HG03064 (cell line): ENCODE results near the gene LIN28B.
"Not testable (repeated sequence)": the region's sequence is repeated elsewhere in the genome, so short reads cannot be mapped to it uniquely, and the experiment has no call there.

Experiments
- ATAC-seq: cut with Tn5 transposase; IDR thresholded peaks from one replicate; pipeline ENCODE4 v1.9.1; 2021; ENCODE audit warnings: low read depth; ENCODE audit not compliant: unreplicated experiment

The LIN28B gene

DNA sequence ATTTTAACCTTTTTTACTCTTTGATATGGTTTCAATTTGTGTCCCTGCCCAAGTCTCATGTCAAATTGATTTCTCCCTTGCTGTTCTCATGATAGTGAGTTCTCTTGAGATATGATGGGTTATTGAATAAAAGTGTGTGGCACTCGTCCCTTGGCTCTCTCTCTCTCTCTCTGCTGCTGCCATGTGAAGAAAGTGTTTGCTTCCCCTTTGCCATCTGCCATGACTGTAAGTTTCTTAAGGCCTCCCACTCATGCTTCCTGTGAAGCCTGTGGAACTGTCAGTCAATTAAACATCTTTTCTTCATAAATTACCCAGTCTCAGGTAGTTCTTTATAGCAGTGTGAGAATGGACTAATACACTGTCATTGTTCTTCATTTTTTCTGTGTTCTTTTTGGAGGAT is 48.5 kb downstream of the LIN28B start:
- no peak for ATAC-seq

DNA sequence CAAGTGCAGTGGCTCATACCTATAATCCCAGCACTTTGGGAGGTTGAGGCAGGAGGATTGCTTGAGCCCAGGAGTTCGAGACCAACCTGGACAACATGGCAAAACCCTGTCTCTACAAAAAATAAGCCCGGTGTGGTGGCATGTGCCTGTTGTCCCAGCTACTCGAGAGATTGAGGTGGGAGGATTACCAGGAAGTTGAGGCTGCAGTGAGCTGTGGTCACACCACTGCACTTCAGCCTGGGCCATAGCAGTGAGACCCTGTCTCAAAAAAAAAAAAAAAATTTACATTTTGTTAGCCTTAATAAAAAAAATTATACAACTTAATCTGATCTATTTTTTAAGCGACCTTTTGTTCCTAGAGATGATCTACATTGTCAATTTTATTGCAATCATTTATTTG is 56.6 kb downstream of the LIN28B start:
- ATAC-seq: not testable (repeated sequence)

GRCh38 chr6:105014448-105014847 is 57.5 kb downstream of the LIN28B start:
- ATAC-seq: no peak

GRCh38 chr6:105014954-105015353 is 58.0 kb downstream of the LIN28B start:
- ATAC-seq: no peak

GRCh38 chr6:105015482-105015881 is 58.6 kb downstream of the LIN28B start:
- ATAC-seq: no peak

DNA sequence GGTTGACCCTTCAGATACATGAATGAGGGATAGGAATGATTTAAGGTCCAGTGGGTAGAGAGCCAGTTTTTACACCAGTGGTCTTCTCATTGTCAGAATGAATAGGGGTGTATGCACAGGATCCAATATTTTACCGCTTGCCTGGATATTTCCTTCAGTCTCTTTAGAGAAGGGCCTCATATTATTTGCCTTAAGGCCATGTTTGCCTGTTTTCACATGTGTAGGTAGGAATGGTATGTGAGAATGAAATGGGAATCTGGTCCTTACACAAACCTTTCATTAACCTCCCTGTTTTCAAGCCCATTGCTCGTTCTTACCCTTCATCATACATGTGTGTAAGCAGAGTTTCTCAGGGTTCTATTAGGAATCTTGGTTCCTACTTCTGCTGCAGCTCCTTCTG is 62.4 kb downstream of the LIN28B start:
- ATAC-seq: no peak

DNA sequence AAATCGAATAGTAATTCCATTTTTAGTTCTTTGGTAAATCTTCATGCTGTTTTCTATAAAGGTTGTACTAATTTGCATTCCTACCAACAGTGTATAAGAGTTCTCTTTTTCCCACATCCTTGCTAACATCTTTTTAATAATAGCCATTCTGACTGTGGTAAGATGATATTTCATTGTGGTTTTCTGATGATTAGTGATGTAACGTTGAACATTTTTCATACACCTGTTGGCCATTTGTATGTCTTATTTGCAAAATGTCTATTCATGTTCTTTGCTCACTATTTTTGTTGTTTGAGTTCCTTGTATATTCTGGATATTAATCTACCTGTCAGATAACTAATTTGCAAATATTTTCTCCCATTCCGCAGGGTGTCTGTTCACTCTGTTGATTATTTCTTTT is 64.5 kb downstream of the LIN28B start:
- no peak for ATAC-seq

DNA sequence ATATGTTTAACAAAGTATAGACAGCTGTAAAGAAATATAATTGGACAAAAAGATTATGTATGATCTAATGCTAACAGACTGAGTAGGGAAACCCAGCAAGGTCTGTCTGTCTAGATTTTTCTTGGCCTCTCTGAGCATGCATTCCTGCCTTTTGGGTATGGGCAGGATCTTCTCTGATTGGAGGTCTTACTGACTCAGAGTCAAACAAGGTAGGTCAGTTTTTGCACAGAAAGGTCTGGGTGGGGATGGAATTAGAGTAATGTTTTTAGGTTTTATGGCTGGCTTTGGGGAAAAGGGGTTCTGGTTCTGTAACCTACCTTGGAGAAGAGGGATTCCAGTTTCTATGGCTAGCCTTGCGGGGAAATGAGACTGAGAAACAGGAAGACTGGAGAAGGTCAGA is 65.5 kb downstream of the LIN28B start:
- no peak for ATAC-seq

GRCh38 chr6:105024803-105025202 is 67.9 kb downstream of the LIN28B start:
- no peak for ATAC-seq

- no peak for ATAC-seq
Measured at GRCh38 chr6:105028898-105029297, 72.0 kb downstream of the LIN28B start.

DNA sequence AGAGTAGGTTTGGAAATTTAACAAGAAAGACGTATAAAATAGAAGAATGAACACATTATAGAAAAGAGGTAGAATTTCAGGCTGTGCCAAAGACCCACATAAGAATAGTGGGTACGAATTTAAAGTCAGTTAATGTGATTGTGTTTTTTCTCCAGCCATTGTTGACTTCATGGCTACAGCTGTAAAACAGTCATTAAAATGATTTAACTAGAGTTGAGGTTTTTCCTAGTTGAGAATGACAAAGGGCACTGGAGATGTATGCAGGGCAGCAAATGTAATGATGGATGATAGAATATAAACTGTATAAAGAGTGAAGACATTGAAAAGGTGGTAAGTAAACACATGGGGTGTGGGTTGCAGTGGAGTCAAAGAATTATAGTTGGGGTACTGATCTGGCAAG is 72.7 kb downstream of the LIN28B start:
- no peak for ATAC-seq

- ATAC-seq: no peak
Measured at GRCh38 chr6:105034470-105034869, 77.6 kb downstream of the LIN28B start.

GRCh38 chr6:105035299-105035698 is 78.4 kb downstream of the LIN28B start:
- no peak for ATAC-seq

DNA sequence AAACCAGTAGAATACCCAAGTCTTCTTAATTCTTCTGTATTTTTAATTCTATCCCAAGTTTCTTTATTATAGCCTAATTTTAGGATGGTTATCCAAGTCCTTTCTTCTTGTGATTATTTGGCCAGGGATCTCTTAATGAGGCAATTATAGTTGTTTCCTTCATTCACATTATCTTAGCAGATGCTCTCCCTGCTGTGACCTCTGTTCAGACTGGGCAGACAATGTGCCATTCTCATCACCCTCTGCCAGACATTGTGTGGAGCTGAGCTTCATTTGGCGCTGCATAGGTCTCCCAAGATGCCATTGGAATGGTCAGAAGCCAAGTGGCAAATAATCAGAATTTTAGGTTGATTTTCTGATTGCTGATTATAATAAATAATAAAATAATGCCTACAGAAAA is 79.4 kb downstream of the LIN28B start:
- ATAC-seq: no peak

- ATAC-seq: no peak
Measured at GRCh38 chr6:105038259-105038658, 81.4 kb downstream of the LIN28B start.

DNA sequence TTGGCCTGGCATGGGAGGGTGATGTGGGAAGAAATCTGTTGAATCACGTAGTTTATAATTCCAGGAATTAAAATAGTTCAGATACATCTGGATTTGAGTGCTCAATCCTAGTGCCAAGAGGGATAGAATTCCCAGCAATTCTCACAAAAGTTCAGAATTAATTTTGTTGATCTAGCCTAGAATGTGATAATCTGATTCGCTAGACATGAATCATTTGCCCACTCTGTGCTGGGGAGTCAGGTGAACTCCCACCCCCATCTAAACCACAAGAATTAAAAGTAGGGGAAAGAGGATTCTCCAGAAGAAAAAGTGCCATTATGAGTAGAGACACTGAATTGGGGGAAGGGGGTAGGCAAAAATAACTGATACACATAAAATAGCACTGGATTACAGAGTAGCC is 85.0 kb downstream of the LIN28B start:
- ATAC-seq: no peak

- ATAC-seq: no peak
Measured at GRCh38 chr6:105042648-105043047, 85.7 kb downstream of the LIN28B start.

DNA sequence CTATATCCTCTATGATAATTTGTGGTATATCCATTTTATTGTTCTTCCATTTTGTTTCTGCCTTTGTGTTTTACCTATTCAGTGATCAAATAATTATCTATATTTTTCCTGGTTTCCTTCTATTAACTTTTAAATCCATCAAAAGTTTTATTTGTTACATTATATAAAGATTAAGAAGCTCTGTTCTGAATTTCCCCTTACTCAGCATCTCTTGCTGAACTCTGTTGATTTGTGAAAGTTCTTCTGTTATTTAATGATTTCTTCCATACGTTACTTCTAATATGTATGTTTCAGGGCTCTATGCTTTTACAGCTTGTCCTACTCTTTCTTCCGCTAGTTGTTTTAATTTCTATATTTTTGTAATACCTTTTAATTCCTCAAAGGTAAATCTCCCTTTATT is 87.1 kb downstream of the LIN28B start:
- no peak for ATAC-seq

GRCh38 chr6:105045526-105045925 is 88.6 kb downstream of the LIN28B start:
- no peak for ATAC-seq

- ATAC-seq: no peak
Measured at GRCh38 chr6:105051941-105052471, 95.1 kb downstream of the LIN28B start.

- ATAC-seq: no peak
Measured at GRCh38 chr6:105056646-105057045, 99.7 kb downstream of the LIN28B start.

- ATAC-seq: no peak
Measured at GRCh38 chr6:105057160-105057559, 100.3 kb downstream of the LIN28B start.

DNA sequence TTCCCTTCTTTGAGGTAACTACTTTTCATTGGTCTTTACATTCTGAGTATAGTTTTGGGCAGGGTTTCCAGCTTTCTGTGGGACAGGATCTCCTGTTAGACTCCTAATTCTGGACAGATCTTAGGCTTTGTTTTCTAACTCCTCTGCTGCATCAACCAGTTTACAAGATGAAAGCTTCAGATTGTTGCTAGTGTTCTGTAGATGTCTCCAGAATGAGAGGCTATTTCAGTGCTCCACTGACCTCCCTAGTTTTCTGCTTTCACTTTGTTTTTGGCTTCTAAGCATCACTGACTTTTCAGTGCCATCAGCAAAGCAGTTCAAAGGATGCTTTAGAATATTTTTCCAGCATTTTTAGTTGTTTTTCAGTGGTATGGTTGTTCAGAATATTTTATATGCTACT is 101.4 kb downstream of the LIN28B start:
- ATAC-seq: no peak
